GM18907 (cell line): ENCODE measurements around the gene RNF44.
A peak's percentile ranks its signal among the peaks of the same experiment; 100 is the strongest.

Experiments
- ATAC-seq: cut with Tn5 transposase; IDR thresholded peaks from one replicate; pipeline ENCODE4 v1.9.1; 2021; ENCODE audit warnings: mild to moderate bottlenecking, moderate library complexity; ENCODE audit not compliant: unreplicated experiment

Gene RNF44

GRCh38 chr5:176536902-176537553, at the start of gene RNF44:
TSS of gene RNF44 (minus strand) at chr5:176537402. CDS start at chr5:176532472, 4,930 bp downstream.
- peak; percentile 66 for ATAC-seq

- ATAC-seq, result no peak
These were observed 45.9 kb upstream of the RNF44 start for GRCh38 chr5:176583076-176583475.

- ATAC-seq, result no peak
These were observed 44.2 kb upstream of the RNF44 start for GRCh38 chr5:176581361-176581760.

- no peak for ATAC-seq
These were observed 42.1 kb upstream of the RNF44 start for GRCh38 chr5:176579323-176579722.

- no peak for ATAC-seq
These were observed 41.2 kb upstream of the RNF44 start for GRCh38 chr5:176578391-176578808.

GRCh38 chr5:176577312-176578176, 40.3 kb upstream of the RNF44 start:
- no peak for ATAC-seq

GRCh38 chr5:176575488-176576422, 38.6 kb upstream of the RNF44 start:
- no peak for ATAC-seq

- ATAC-seq, result no peak
These were observed 37.9 kb upstream of the RNF44 start for GRCh38 chr5:176575066-176575465.

- ATAC-seq, result no peak
These were observed 37.0 kb upstream of the RNF44 start for GRCh38 chr5:176574297-176574591.

- peak; percentile 56 for ATAC-seq
These were observed 36.5 kb upstream of the RNF44 start for GRCh38 chr5:176573564-176574296.

GRCh38 chr5:176570044-176570443, 32.8 kb upstream of the RNF44 start:
- ATAC-seq, result no peak

- ATAC-seq, result no peak
These were observed 31.5 kb upstream of the RNF44 start for GRCh38 chr5:176568657-176569056.

- ATAC-seq, result no peak
These were observed 28.6 kb upstream of the RNF44 start for GRCh38 chr5:176565760-176566288.

- ATAC-seq, result no peak
These were observed 26.8 kb upstream of the RNF44 start for GRCh38 chr5:176564002-176564401.

- no peak for ATAC-seq
These were observed 25.0 kb upstream of the RNF44 start for GRCh38 chr5:176562189-176562588.

GRCh38 chr5:176561259-176561658, 24.1 kb upstream of the RNF44 start:
- no peak for ATAC-seq

- no peak for ATAC-seq
These were observed 23.2 kb upstream of the RNF44 start for GRCh38 chr5:176560364-176560763.

- no peak for ATAC-seq
These were observed 22.5 kb upstream of the RNF44 start for GRCh38 chr5:176559683-176560082.

- ATAC-seq, result no peak
These were observed 20.6 kb upstream of the RNF44 start for GRCh38 chr5:176557846-176558245.
